HG03025 (cell line): Measurements from ENCODE around the gene FURIN.
"Not testable (repeated sequence)": the region's sequence is repeated elsewhere in the genome, so short reads cannot be mapped to it uniquely, and the experiment has no call there.

Experiments
- ATAC-seq: cut with Tn5 transposase; IDR thresholded peaks from one replicate; pipeline ENCODE4 v1.9.1; 2021; ENCODE audit warnings: mild to moderate bottlenecking, moderate library complexity; ENCODE audit not compliant: unreplicated experiment, low FRiP score

The FURIN gene

GRCh38 chr15:90840157-90840855 is 28.1 kb upstream of the FURIN start:
- no peak for ATAC-seq

GRCh38 chr15:90840954-90841353 is 27.4 kb upstream of the FURIN start:
- no peak for ATAC-seq

- no peak for ATAC-seq
Observed at GRCh38 chr15:90844696-90845095, 23.7 kb upstream of the FURIN start.

- ATAC-seq: peak; percentile 64
Observed at GRCh38 chr15:90845201-90845949, 23.0 kb upstream of the FURIN start.

- not testable (repeated sequence) for ATAC-seq
Observed at GRCh38 chr15:90849424-90849823, 19.0 kb upstream of the FURIN start.

GRCh38 chr15:90851114-90851513 is 17.3 kb upstream of the FURIN start:
- ATAC-seq: no peak

- ATAC-seq: no peak
Observed at GRCh38 chr15:90851940-90852339, 16.4 kb upstream of the FURIN start.

GRCh38 chr15:90855139-90855538 is 13.2 kb upstream of the FURIN start:
- ATAC-seq: no peak

GRCh38 chr15:90857337-90857736 is 11.1 kb upstream of the FURIN start:
- ATAC-seq: no peak

- ATAC-seq: no peak
Observed at GRCh38 chr15:90857883-90858443, 10.4 kb upstream of the FURIN start.

GRCh38 chr15:90859234-90860131 is 8.9 kb upstream of the FURIN start:
- ATAC-seq: no peak

GRCh38 chr15:90860450-90860849 is 7.9 kb upstream of the FURIN start:
- ATAC-seq: no peak

GRCh38 chr15:90860942-90861675 is 7.3 kb upstream of the FURIN start:
- ATAC-seq: no peak

- no peak for ATAC-seq
Observed at GRCh38 chr15:90862487-90862886, 5.9 kb upstream of the FURIN start.

GRCh38 chr15:90862964-90863778 is 5.2 kb upstream of the FURIN start:
- ATAC-seq: no peak

GRCh38 chr15:90863987-90864386 is 4.4 kb upstream of the FURIN start:
- ATAC-seq: no peak

GRCh38 chr15:90864507-90864906 is 3.9 kb upstream of the FURIN start:
- no peak for ATAC-seq

GRCh38 chr15:90865702-90866101 is 2.7 kb upstream of the FURIN start:
- no peak for ATAC-seq

GRCh38 chr15:90866161-90866715 is 2.1 kb upstream of the FURIN start:
- ATAC-seq: no peak
